SK-N-SH (cell line): Measurements from ENCODE around the gene NISCH. TPM values are rescaled to one million over a fixed set of nuclear protein-coding genes. Genes with fewer than 3 reads are reported as not detected.

Source experiments
- CTCF ChIA-PET: fragments of 300-600, 350-600 bp; formaldehyde crosslinking; extraction: SDS; loops from one replicate; lab custom pipeline; 2021; lab: Yijun Ruan, JAX
- POLR2A ChIA-PET: fragments of 350-600 bp; sonication (Branson Sonifier 250); formaldehyde crosslinking; extraction: SDS; loops from one replicate; lab custom pipeline; 2020; ENCODE audit warnings: antibody characterized with exemption, inconsistent platforms; lab: Yijun Ruan, JAX
- DNase-seq: peaks from one replicate; pipeline ENCODE4 v3.0.0; 2012
- H2AFZ ChIP-seq: fragments of 200-600 bp; sonication (generic); 2 replicates; pipeline ENCODE4 v1.8.1; 2016; ENCODE audit warnings: antibody characterized with exemption, mild to moderate bottlenecking, low read depth
- H3F3A ChIP-seq: fragments of 200-600 bp; sonication (generic); replicated peaks from 2 replicates; pipeline ENCODE3; 2016; ENCODE audit warnings: antibody characterized with exemption, mild to moderate bottlenecking; ENCODE audit not compliant: insufficient read depth
- H3K27ac ChIP-seq, 2 experiments: fragments of 200-500 bp in 1 of 2; fragments of 200-600 bp in 1 of 2; sonication (Bioruptor generic) in 1 of 2; sonication (generic), shearing (Covaris generic) in 1 of 2; 2 replicates each; pipeline versions ENCODE4 v1.5.1 to v1.6.1; 2014 to 2016; ENCODE audit warnings: low read depth in 2 of 2, inconsistent platforms in 1 of 2, low read length in 1 of 2, mild to moderate bottlenecking in 1 of 2, mixed read lengths in 1 of 2
- H3K27me3 ChIP-seq: fragments of 200-600 bp; sonication (generic), shearing (Covaris generic); 2 replicates; pipeline ENCODE4 v1.6.1; 2016; ENCODE audit warnings: mixed run types; ENCODE audit not compliant: insufficient read depth
- H3K36me3 ChIP-seq, 2 experiments: fragments of 200-500 bp in 1 of 2; fragments of 200-600 bp in 1 of 2; sonication (Bioruptor generic) in 1 of 2; sonication (generic) in 1 of 2; replicated peaks in 1 of 2; 2 replicates each; pipeline versions ENCODE3 to v1.5.1; 2014 to 2016; ENCODE audit warnings: low read length in 1 of 2, mild to moderate bottlenecking in 1 of 2; ENCODE audit not compliant: insufficient read depth in 2 of 2, control insufficient read depth in 1 of 2
- H3K4me1 ChIP-seq, 2 experiments: fragments of 200-500 bp in 1 of 2; fragments of 200-600 bp in 1 of 2; sonication (Bioruptor generic) in 1 of 2; sonication (generic), shearing (Covaris generic) in 1 of 2; 2 replicates each; pipeline versions ENCODE4 v1.5.1 to v1.6.1; 2014 to 2016; ENCODE audit warnings: low read depth in 1 of 2, low read length in 1 of 2, mixed run types in 1 of 2; ENCODE audit not compliant: insufficient read depth in 2 of 2, control insufficient read depth in 1 of 2
- H3K4me2 ChIP-seq: fragments of 200-600 bp; sonication (generic), shearing (Covaris generic); 2 replicates; pipeline ENCODE4 v1.6.1; 2017; ENCODE audit warnings: mixed run types
- H3K4me3 ChIP-seq, 2 experiments: fragments of 200-500 bp in 1 of 2; fragments of 200-600 bp in 1 of 2; sonication (Bioruptor generic) in 1 of 2; sonication (generic), shearing (Covaris generic) in 1 of 2; 2 replicates each; pipeline versions ENCODE4 v1.5.1 to v1.8.1; 2014 to 2016; ENCODE audit warnings: low read depth in 2 of 2, inconsistent platforms in 1 of 2, low read length in 1 of 2, mild to moderate bottlenecking in 1 of 2, mixed read lengths in 1 of 2, moderate library complexity in 1 of 2
- H3K79me2 ChIP-seq: fragments of 200-600 bp; sonication (generic); 2 replicates; pipeline ENCODE4 v1.8.1; 2017; ENCODE audit warnings: mild to moderate bottlenecking; ENCODE audit not compliant: insufficient read depth
- H3K9ac ChIP-seq: fragments of 200-600 bp; sonication (generic); 2 replicates; pipeline ENCODE4 v1.6.1; 2017; ENCODE audit warnings: mixed run types
- H3K9me2 ChIP-seq: fragments of 200-600 bp; sonication (generic); 2 replicates; pipeline ENCODE4 v1.6.1; 2017; ENCODE audit warnings: mixed run types
- H3K9me3 ChIP-seq: fragments of 200-600 bp; sonication (generic); 2 replicates; pipeline ENCODE4 v1.6.1; 2017; ENCODE audit warnings: mixed run types, mild to moderate bottlenecking, moderate library complexity
- H4K20me1 ChIP-seq: fragments of 200-600 bp; sonication (generic); 2 replicates; pipeline ENCODE4 v1.6.1; 2017; ENCODE audit warnings: mild to moderate bottlenecking, mixed run types; ENCODE audit not compliant: insufficient read depth
- EZH2phosphoT487 ChIP-seq: fragments of 200-600 bp; sonication (generic); IDR thresholded peaks from 2 replicates; pipeline ENCODE4 v1.6.1; 2017; ENCODE audit warnings: low read depth, mixed run types, mild to moderate bottlenecking, antibody characterized with exemption, moderate library complexity, borderline replicate concordance
- FOXJ3 ChIP-seq: sonication (generic); formaldehyde crosslinking; IDR thresholded peaks from 2 replicates; pipeline ENCODE4 v1.5.1; 2020; ENCODE audit warnings: mild to moderate bottlenecking, missing genetic modification reagents
- FOXM1 ChIP-seq: IDR thresholded peaks from 2 replicates; pipeline ENCODE4 v1.4.0; 2012; ENCODE audit warnings: low read depth, mild to moderate bottlenecking
- GABPA ChIP-seq: IDR thresholded peaks from 2 replicates; pipeline ENCODE4 v1.4.0; 2012; ENCODE audit warnings: low read depth, mild to moderate bottlenecking
- NFIC ChIP-seq: IDR thresholded peaks from 2 replicates; pipeline ENCODE4 v1.4.0; 2012; ENCODE audit warnings: borderline replicate concordance
- RFX5 ChIP-seq: IDR thresholded peaks from 2 replicates; pipeline ENCODE4 v1.6.1; 2012; ENCODE audit warnings: mild to moderate bottlenecking, improper control_type of control experiment, low read length
- TAF1 ChIP-seq: IDR thresholded peaks from 2 replicates; pipeline ENCODE4 v1.6.1; 2012; ENCODE audit warnings: low read depth, mild to moderate bottlenecking, low read length, moderate library complexity, borderline replicate concordance
- WGBS: methylation state at CpG from one replicate; pipeline ENCODE4 v1.1.6; 2017; ENCODE audit warnings: low lambda C conversion rate; 5-methylcytosine and 5-hydroxymethylcytosine counted together
- polyA plus RNA-seq, 3 experiments: library from polyadenylated mRNA; depleted of rRNA; stranded (reverse); fragments of >200 nt; gene quantifications; 2 replicates each; pipeline ENCODE4 v1.2.3, GENCODE V29; 2012
- TF ChIP-seq, protein P1 (sequence below): IDR thresholded peaks from 2 replicates; pipeline ENCODE4 v1.4.0; 2012; ENCODE audit warnings: low read depth, borderline replicate concordance

The NISCH gene
- polyA plus RNA-seq, 1 of the 3 experiments (the other 2 are of a cell fraction) = 77.5 TPM

GRCh38 chr3:52517796-52518722, 62.7 kb downstream of the NISCH start:
- H3K79me2 ChIP-seq = no peaks in the 10 kb centered on the region
- no peaks in the 10 kb centered on the region for H4K20me1 ChIP-seq
- no peak overlapping the region for H3K4me2 ChIP-seq
- no peak overlapping the region for H2AFZ ChIP-seq
- H3K4me1 ChIP-seq = peaks cover 0 to 10% of the 10 kb centered on the region in 2 experiments; a peak in 1 of 4 replicates
- no peaks in the 10 kb centered on the region for H3K27me3 ChIP-seq
- no peak for DNase-seq
- H3K9me3 ChIP-seq = no peaks in the 10 kb centered on the region
- H3K9ac ChIP-seq = no peak overlapping the region
- no peak for TF ChIP-seq FOXJ3
- H3K4me3 ChIP-seq = no peak overlapping the region
- no peaks in the 10 kb centered on the region for H3F3A ChIP-seq
- H3K36me3 ChIP-seq = no peaks in the 10 kb centered on the region
- no peaks in the 10 kb centered on the region for H3K9me2 ChIP-seq
- ChIA-PET POLR2A (interaction anchor here (0.8 kb wide), 1 partner anchor 9 kb away, joined by 3 read pairs; no protein-coding TSS in a partner anchor), CTCF (interaction anchor here (0.8 to 1.6 kb wide), 5 partner anchors 14 to 71 kb away, joined by 3 to 4 read pairs (median 3); no protein-coding TSS in a partner anchor)
- WGBS = 89% methylated on average over 16 of the region's 25 CpGs
- no peak overlapping the region for H3K27ac ChIP-seq

DNA sequence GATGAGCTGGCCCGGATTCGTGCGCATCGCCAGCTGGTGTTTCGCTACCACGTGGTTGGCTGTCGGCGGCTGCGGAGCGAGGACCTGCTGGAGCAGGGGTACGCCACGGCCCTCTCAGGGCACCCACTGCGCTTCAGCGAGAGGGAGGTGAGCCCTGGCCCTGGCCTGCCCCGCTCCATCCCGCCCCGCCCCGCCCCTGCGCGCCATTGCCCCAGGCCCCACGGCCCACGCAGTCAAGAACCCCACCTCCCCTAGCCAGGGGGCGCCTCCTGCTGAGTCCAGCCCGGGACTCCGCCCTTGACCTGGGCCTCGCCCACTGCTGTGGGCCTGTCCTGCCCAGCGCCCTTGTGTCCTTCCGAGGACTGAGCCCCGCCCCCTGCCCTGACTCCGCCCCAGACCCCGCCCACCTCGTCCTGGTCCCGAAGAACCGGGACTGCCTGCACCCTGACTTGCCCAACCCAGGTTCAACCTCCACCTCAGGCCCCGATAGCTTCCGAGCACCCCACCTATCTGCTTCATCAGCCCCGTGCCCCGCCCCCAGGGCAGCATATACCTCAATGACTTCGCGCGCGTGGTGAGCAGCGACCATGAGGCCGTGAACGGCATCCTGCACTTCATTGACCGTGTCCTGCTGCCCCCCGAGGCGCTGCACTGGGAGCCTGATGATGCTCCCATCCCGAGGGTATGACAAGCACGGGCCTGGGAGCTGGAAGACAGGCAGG, 63.5 kb downstream of the NISCH start:
- Histone ChIP-seq H3K9ac (no peak overlapping the region), H3K27me3 (no peaks in the 10 kb centered on the region), H3K4me2 (no peak overlapping the region), H3K4me3 (no peak overlapping the region), H3K79me2 (no peaks in the 10 kb centered on the region), H3K27ac (no peak overlapping the region), H3F3A (no peaks in the 10 kb centered on the region), H3K36me3 (peaks cover 0 to 5% of the 10 kb centered on the region in 2 experiments), H3K9me2 (no peaks in the 10 kb centered on the region), H4K20me1 (no peaks in the 10 kb centered on the region), H2AFZ (no peak overlapping the region), H3K4me1 (peaks cover 0 to 10% of the 10 kb centered on the region in 2 experiments; a peak in 1 of 4 replicates), H3K9me3 (no peaks in the 10 kb centered on the region)
- POLR2A ChIA-PET = interaction anchor here (0.8 kb wide), 1 partner anchor 8 kb away, joined by 3 read pairs; no protein-coding TSS in a partner anchor
- no peak for TF ChIP-seq FOXJ3
- no peak for TF ChIP-seq TAF1
- TF ChIP-seq GABPA = no peak
- no peak for TF ChIP-seq EZH2phosphoT487
- TF ChIP-seq RFX5 = no peak
- TF ChIP-seq, protein P1, sequence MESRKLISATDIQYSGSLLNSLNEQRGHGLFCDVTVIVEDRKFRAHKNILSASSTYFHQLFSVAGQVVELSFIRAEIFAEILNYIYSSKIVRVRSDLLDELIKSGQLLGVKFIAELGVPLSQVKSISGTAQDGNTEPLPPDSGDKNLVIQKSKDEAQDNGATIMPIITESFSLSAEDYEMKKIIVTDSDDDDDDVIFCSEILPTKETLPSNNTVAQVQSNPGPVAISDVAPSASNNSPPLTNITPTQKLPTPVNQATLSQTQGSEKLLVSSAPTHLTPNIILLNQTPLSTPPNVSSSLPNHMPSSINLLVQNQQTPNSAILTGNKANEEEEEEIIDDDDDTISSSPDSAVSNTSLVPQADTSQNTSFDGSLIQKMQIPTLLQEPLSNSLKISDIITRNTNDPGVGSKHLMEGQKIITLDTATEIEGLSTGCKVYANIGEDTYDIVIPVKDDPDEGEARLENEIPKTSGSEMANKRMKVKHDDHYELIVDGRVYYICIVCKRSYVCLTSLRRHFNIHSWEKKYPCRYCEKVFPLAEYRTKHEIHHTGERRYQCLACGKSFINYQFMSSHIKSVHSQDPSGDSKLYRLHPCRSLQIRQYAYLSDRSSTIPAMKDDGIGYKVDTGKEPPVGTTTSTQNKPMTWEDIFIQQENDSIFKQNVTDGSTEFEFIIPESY = no peak
- TF ChIP-seq NFIC = no peak
- TF ChIP-seq FOXM1 = no peak
- peak; percentile 77 for DNase-seq
- 71% methylated on average over 20 of the region's 50 CpGs for WGBS
- CTCF ChIA-PET = interaction anchor here (0.5 to 1.4 kb wide), 3 partner anchors 60 to 107 kb away, joined by 3 to 4 read pairs (median 3); no protein-coding TSS in a partner anchor
